Transverse colon (tissue), 4 donors: Measurements from ENCODE around the gene MLC1.

ENCODE experiments used
- EP300 ChIP-seq: sonication (generic); formaldehyde crosslinking; IDR thresholded peaks from one replicate; pipeline ENCODE4 v1.6.1; 2017; ENCODE audit warnings: antibody characterized with exemption, low read depth
- POLR2A ChIP-seq: fragments of 450-650 bp; IDR thresholded peaks from one replicate; pipeline ENCODE4 v1.6.1; 2016; ENCODE audit warnings: antibody characterized with exemption, mild to moderate bottlenecking, moderate library complexity
- POLR2AphosphoS5 ChIP-seq, 3 donors: sonication (generic); formaldehyde crosslinking; IDR thresholded peaks; one replicate each; pipeline ENCODE4 v1.6.1; 2016; ENCODE audit warnings: antibody characterized with exemption in 3 of 3
- TF ChIP-seq, protein P1 (sequence below), 5 experiments: fragments of 200-600 bp in 3 of 5; fragments of 450-650 bp in 2 of 5; sonication (generic) in 3 of 5; IDR thresholded peaks; 1 replicate in 2 of 5; 2 replicates in 3 of 5; pipeline ENCODE4 v1.5.1; 2016 to 2017; ENCODE audit warnings: antibody characterized with exemption in 5 of 5, inconsistent platforms in 3 of 5, mild to moderate bottlenecking in 2 of 5, moderate library complexity in 1 of 5

DNA sequence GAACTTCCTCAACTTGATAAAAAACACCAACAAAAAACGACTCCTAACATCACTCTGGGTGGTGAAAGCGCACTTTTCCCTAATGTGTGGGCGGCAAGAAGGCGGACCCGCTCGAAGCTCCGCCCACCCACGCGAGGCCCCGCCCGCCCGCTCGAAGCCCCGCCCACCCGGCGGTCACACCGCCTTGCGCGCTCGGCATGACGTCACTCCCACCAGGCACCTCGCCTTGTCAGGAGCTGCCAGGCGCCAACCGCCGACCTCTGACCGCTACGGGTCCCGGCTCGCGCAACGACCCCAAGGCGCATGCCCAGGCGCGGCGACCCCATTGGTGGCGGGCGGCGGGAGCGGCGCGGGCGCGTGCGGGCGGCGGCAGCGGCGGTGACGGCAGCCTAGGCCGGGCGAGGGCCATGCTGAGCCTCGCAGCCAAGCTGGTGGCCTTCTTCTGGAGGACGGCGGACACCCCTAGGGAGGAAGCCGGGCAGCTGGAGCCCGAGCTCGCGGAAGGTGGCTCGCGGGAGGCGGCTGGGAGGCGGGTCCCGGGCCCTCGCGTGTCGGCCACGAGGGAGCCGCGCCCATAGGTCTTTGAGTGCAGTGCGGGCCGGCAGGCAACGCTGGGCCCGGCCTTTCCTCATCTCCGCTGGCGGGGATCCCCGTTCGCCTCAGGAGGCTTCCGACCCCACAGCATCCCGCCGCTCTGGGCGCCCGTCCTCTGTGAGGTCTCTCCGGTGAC, 4.6 kb upstream of the MLC1 start, which contains the start of gene MOV10L1:
- TF ChIP-seq, protein P1, sequence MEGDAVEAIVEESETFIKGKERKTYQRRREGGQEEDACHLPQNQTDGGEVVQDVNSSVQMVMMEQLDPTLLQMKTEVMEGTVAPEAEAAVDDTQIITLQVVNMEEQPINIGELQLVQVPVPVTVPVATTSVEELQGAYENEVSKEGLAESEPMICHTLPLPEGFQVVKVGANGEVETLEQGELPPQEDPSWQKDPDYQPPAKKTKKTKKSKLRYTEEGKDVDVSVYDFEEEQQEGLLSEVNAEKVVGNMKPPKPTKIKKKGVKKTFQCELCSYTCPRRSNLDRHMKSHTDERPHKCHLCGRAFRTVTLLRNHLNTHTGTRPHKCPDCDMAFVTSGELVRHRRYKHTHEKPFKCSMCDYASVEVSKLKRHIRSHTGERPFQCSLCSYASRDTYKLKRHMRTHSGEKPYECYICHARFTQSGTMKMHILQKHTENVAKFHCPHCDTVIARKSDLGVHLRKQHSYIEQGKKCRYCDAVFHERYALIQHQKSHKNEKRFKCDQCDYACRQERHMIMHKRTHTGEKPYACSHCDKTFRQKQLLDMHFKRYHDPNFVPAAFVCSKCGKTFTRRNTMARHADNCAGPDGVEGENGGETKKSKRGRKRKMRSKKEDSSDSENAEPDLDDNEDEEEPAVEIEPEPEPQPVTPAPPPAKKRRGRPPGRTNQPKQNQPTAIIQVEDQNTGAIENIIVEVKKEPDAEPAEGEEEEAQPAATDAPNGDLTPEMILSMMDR (IDR thresholded peaks at IDR 0.05) = no peak
- TF ChIP-seq POLR2AphosphoS5 (IDR thresholded peaks at IDR 0.05) = no peak
- no peak for TF ChIP-seq EP300
- TF ChIP-seq POLR2A = no peak
